ENCODE measurements around the gene IGSF21.

Gene IGSF21

GRCh38 chr1:18183533-18183932, 75.9 kb downstream of the IGSF21 start:
- no peak for DNase-seq

- no peak for DNase-seq
These were observed 79.5 kb downstream of the IGSF21 start for GRCh38 chr1:18187054-18187453.

- no peak for DNase-seq
These were observed 81.4 kb downstream of the IGSF21 start for GRCh38 chr1:18188820-18189517.

- DNase-seq, result no peak
These were observed 83.0 kb downstream of the IGSF21 start for GRCh38 chr1:18190598-18190997.

GRCh38 chr1:18191037-18191436, 83.4 kb downstream of the IGSF21 start:
- DNase-seq, result no peak

- DNase-seq, result no peak
These were observed 84.0 kb downstream of the IGSF21 start for GRCh38 chr1:18191481-18192155.

GRCh38 chr1:18192182-18192581, 84.6 kb downstream of the IGSF21 start:
- no peak for DNase-seq

- DNase-seq, result no peak
These were observed 85.4 kb downstream of the IGSF21 start for GRCh38 chr1:18192974-18193373.

- DNase-seq, result no peak
These were observed 89.7 kb downstream of the IGSF21 start for GRCh38 chr1:18197299-18197698.

GRCh38 chr1:18198260-18198659, 90.7 kb downstream of the IGSF21 start:
- DNase-seq, result no peak

GRCh38 chr1:18199462-18199861, 91.9 kb downstream of the IGSF21 start:
- no peak for DNase-seq

- no peak for DNase-seq
These were observed 92.6 kb downstream of the IGSF21 start for GRCh38 chr1:18200136-18200717.

GRCh38 chr1:18200918-18201317, 93.3 kb downstream of the IGSF21 start:
- DNase-seq, result no peak

GRCh38 chr1:18201997-18202719, 94.6 kb downstream of the IGSF21 start:
- DNase-seq, result no peak

GRCh38 chr1:18203645-18204044, 96.0 kb downstream of the IGSF21 start:
- no peak for DNase-seq

GRCh38 chr1:18204575-18204974, 97.0 kb downstream of the IGSF21 start:
- no peak for DNase-seq

- DNase-seq, result no peak
These were observed 97.7 kb downstream of the IGSF21 start for GRCh38 chr1:18205319-18205718.

GRCh38 chr1:18211764-18212163, 104.2 kb downstream of the IGSF21 start:
- no peak for DNase-seq

GRCh38 chr1:18217398-18218043, 109.9 kb downstream of the IGSF21 start:
- DNase-seq, result no peak

GRCh38 chr1:18229625-18230024, 122.0 kb downstream of the IGSF21 start:
- no peak for DNase-seq

- no peak for DNase-seq
These were observed 122.7 kb downstream of the IGSF21 start for GRCh38 chr1:18230321-18230720.

GRCh38 chr1:18230840-18231239, 123.2 kb downstream of the IGSF21 start:
- no peak for DNase-seq

GRCh38 chr1:18232052-18232451, 124.5 kb downstream of the IGSF21 start:
- no peak for DNase-seq

Data from T-helper 9 cell (primary cell).